ENCODE measurements around the gene BIK.

BIK gene

DNA sequence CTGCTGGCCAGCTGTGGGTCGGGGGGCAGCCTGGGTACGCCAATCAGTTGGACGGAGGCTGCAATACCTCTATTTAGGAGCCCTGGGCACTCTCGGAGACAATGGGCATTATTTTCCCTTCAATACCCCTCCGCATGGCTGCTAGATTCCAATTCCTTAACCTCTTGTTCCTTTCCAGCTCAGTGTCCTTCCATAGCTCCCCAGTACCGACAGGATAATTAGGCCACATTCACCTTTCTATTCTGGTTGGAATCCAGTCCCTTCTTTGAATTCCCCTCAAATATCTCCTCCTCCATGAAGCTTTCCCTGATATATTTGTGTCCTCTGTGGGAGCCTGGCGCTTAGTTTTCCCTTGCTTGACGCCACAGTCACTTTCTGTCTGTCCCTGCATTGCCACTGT, 4.2 kb upstream of the BIK start:
- DNase-seq: no peak

DNA sequence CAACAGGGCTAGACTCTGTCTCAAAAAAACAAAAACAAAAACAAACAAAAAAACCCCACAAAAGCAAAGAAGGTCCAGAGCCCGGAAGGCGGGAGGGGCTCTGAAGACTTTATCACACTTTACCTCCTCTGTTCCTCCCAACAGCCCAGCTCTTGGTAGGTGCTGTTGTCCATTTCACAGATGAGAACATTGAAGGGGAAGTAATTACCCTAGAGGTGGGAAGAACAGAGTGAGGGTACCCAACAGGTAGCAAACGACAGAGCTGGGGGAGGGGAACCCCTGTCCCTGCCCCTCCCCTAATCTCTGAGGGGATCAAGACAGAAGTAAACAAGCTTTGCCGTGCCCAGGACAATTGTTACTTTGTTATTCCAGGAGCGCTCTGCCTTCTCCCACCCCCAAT, 1.0 kb upstream of the BIK start:
- DNase-seq: no peak

DNA sequence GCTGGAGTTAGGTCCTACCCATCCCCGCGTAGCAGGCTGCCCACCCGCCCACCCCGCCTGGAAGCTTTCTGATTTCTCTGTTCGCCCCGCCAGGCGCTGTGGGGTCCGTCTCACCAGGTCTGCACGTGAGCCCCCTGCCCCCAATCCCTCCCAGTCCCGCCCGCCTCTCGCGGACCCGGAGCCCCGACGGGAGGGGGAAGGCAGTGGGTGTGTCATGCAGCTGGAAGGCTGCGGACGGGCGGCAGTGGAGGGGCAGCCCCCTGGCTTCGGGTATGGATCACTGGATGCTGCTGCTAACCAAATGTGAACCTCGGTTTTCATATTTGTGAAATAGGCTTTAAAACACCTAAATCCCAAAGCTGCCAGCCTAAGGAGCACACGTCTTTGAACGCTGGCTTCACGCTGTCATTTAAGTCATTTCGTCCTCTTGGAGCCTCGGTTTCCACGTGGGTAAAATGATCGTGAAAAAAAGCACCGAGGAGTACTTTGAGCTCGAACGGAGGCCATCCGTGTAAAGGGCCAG, 568 bp upstream of the BIK start:
- no peak for DNase-seq

DNA sequence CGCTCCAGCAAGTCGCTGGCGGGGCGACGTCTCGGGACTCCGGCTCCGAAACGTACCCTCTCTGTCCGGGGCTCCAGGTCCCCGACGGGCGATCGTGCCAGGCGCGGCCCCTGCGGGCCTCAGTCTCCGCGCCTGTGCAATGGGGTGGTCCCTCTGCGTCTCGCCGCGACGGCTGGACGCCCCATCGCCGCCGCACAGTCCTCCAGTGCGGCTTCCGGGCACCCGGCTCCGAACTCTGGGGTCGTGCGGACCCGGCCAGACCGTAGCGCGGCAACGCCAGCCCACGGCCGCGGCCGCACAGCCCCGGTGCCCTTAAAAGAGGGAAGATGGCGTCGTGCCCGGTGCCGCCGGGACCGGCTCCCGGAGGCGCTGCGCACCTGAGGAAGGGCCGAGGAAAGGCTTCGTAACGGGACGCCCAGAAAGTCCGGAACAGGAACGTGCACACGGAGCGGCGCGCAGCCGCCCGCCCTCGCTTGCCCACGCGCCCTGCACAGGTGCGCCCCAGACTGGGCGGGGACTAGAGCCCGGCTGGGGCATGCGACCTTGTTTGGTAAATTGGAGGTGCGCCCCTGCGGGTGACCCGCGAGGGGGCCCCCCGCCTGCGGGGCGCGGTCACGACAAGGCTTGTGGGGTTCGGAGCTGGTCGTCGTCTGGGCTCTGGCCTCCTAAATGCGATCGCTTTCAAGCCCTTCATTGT, 525 bp downstream of the BIK start:
- no peak for DNase-seq

DNA sequence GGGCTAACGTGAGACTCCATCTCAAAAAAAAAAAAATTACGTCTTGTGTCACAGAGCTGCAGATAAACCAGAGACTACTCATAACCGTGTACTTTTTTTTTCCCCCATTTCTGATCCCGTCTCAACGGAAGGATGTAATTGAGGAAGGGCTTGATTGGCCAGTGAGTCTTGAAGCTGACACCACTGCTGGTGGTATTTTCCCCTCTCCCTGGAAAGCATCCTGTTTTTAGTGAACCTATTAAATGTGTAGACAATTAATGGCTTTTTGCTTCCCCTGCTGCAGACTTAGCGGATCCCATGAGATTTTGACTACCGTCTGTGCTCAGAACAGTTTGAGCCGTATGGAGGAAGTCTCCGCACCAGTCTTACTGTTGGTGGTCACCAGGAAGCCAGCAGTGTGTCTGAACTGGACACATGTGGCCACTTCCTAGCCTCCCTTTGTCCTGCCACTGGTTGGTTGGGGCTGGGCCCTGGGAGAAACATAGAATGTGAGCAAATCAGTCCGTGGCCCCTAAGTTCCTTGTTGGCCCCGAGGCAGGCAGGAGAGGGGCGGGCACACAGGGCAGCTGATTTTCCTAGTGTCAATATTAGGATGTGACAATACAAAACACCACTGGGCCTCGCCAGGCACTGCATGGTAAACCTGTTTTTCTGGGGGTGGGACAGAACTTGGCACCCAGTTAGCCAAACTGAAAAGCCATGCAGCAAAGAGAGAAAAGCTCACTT, 3.1 kb downstream of the BIK start:
- no peak for DNase-seq

DNA sequence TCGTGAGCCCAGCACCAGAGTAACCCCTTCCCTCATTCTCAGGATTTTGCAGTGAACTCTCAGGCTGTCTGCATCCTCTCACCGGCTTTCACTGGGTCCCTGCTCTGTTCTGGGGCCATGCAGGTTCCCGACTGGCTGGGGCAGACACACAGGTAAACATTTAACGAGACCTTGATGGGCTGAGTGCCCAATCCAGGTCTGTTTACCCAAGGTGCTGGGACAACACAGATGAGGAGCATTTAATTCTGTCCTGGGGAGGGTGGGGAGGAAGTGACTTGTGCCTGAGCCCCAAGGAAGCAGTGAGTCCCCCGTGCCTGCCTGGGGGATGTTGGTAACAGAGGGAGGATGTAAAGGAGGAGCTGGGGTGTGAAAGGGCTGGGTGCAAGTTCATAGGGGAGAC, 4.4 kb downstream of the BIK start:
- no peak for DNase-seq

DNA sequence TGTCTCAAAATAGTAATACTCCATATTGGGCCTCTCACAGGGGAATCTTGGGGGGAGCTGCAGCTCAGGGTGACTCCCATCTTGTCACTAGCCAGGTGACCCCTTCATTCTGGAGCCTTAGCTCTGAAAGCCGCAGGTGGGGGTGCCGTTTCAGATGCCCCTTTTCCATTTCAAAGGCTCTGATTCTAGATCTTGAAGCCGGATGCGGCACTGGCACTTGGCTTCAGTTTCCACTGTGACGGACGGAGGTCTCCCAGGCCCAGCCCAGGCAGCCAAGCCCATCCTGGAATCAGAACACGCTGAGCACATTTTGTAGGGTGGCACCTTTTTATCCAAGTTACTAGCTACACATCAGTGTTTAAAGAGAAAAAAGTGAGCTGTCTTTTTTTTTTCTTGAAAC, 6.4 kb downstream of the BIK start:
- DNase-seq: no peak

DNA sequence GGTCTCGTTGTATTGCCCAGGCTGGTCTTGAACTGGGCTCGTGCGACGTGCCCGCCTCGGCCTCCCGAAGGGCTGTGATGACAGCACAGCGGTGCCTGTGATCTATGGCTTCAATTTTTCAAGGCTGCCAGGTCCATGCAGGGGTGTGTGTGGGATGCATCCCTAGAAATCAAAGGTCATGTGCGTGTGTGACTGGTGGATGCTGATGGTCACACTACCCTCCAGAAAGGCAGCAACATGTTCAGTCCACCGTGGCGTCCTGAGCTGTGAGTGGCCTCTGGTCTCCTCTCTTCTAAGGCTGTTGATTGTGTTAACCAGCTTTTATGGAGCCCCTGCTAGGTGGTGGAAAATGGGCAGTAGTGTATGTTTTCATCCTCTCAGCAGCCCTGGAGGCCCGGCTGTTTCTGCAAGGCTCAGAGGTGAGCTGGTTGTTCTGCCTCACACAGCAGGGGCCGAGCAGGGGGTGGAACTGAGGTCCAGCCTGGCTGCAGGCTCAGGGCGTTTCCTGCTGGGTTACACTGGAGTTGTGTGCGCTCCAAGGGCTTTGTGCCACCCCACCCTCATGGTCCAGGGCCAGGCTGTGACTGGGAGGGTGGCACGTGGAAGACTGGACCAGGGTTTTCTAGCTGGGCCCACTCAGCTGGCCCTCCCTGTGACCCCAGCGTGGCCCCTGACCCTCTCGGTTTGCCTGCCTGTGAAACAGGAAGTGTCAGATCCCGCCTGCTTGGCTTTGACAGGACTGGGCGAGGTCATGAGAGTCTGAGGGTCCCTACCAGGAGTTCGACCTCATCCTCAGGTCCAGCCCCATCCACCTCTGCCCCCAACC, 7.7 kb downstream of the BIK start:
- DNase-seq: no peak

DNA sequence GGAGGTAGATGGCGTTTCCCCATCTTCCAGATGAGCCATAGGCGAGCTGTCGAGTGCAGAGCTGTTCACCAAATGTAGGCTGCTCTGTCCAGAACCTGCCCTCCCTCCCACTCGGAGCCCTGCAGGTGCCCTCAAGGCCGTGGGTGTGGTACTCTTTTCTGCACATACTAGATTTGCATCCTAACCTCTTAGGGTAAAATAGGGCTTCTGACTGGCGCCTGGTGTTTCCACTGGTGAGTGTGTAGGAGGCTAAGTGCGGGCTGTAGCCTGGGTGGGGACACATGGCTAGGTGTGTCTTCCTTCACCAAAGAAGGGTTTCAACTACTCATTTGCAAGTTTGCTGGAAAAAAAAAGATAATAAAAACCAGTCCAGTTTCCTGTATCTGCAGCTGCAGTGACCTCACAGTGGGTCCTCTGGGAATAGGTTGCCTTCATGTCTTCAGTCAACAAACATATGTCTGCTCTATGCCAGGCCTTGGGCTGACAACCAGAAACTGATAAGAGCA, 8.5 kb downstream of the BIK start:
- no peak for DNase-seq

DNA sequence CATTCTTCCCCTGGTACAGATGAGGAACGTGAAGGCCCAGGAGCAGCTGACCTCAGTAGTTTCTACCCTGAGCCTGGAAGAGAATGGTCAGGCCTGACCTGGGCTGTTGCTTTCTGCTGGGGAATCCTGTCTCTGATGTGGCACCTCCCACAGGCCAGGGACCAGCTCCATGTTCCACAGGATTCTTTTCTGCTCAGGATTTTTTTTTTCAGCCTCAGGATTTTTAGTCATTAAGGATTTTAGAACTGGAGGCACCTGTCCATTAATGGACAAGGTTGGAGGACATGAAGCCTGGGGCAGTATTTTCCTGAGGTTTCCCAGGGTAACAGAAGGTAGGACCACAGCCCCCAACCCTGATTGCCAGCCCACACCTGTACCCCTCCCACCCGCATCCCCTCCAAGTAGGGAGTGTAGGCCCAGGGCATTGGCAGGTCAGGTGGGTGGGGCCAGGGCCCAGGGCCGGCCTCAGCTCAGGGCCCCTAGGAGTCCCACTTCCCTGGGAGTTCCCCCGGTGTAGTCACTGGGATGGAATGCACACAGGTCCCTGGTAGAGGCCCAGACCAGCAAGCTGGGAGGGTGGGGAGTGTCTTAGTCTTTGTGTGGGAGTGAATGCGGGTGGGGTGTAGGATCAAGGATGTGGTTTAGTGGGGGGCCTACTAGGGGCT, 16.1 kb downstream of the BIK start:
- no peak for DNase-seq

DNA sequence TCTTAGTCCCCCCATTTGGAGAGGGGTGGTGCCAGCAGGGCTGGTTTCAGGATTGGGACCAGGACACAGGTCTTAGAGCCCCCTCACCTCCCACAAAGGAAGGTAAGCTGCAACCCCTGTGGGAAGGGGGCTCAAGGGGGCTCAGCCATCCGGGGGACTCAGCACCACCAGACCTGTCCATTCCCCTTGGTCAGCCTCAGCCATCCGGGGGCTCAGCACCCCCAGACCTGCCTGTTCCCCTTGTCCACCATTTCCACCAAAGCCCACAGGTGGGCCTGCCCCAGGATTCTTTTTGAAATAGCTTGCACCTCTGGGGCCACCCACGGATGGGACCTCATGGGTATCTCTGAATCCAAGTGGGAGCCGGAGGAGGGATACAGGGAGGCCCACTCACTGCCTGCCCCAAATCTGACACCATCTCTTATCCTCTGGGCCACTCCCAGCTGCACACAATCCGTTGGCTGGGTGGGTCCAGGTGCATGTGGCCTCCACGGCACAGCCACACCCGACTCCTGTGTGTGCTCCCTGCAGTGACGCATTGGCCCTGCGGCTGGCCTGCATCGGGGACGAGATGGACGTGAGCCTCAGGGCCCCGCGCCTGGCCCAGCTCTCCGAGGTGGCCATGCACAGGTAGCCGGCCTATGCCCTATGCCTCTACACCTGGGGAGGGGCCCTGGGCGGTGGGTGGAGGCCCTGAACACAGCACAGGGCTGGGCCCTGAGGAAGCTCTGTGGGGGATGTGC, 16.8 kb downstream of the BIK start:
- DNase-seq: no peak

DNA sequence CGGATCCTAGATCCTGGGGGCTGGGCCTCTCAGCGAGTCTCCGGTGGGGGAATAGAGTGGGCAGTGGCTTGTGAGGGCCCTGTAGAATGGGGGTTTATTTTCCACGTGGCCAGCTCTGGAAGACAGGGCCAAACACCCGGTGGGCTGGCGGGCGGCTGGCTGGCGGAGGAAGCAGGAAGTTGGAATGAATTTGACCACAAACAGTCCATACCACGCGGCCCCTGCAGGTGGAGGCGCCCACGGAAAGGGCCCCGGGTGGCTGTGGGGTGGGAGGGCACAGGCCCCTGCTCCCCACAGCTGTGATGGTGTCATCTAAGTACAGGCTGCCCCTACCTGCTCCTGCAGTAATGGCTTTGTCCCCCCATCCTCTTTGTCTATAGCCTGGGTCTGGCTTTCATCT, 17.6 kb downstream of the BIK start:
- no peak for DNase-seq

DNA sequence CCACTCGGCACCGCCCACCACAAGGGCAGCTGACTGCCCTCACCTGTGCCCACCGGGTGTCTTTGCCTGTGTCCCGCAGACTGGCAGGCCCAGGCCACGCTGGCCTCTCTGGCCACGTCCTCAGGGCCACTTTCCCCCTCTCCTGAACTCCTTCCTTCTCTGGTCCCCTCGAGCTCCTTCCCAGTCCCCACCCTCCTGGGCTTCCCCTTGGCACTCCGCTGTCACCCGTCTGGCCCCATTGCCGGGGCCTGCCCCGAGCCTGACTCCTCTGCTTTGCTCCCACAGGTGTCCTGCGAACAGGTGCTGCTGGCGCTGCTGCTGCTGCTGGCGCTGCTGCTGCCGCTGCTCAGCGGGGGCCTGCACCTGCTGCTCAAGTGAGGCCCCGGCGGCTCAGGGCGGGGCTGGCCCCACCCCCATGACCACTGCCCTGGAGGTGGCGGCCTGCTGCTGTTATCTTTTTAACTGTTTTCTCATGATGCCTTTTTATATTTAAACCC, 18.4 kb downstream of the BIK start:
- DNase-seq: peak; percentile 15

DNA sequence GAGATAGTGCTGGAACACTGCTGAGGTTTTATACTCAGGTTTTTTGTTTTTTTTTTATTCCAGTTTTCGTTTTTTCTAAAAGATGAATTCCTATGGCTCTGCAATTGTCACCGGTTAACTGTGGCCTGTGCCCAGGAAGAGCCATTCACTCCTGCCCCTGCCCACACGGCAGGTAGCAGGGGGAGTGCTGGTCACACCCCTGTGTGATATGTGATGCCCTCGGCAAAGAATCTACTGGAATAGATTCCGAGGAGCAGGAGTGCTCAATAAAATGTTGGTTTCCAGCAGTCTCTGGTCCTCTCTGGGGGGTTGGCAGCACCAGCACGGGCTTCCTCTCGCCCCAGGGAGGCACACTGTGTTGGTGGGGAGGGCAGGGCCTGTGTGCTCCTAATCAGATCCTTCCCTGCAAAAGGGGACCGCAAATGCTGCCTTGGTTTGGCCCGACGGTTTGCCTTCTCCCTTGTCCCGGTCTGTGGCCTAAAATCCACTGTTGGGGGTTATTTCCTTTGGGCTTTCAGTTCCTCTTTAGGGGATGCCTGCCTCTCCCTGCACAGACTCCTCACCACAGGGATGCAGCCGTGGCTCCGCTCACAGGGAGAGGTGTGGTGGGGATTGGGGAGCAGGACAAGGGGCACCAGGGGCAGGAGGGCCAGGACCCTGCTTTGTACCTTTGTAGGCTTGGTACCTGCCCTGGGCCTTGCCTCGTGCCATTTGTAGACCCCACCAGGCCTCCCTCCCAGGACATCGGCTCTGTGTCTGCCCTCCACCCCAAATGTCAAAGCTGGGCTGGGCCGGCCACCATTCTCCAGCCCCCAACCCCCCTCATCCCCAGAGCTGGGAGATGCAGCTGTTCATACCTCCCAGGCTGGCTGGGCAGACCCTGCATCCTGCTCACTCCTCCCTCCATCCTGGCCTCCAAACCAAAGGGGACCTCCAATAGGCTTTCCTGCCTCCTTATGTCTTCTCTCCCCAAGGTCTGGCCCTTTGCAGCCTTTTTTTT, 19.2 kb downstream of the BIK start:
- DNase-seq: no peak

DNA sequence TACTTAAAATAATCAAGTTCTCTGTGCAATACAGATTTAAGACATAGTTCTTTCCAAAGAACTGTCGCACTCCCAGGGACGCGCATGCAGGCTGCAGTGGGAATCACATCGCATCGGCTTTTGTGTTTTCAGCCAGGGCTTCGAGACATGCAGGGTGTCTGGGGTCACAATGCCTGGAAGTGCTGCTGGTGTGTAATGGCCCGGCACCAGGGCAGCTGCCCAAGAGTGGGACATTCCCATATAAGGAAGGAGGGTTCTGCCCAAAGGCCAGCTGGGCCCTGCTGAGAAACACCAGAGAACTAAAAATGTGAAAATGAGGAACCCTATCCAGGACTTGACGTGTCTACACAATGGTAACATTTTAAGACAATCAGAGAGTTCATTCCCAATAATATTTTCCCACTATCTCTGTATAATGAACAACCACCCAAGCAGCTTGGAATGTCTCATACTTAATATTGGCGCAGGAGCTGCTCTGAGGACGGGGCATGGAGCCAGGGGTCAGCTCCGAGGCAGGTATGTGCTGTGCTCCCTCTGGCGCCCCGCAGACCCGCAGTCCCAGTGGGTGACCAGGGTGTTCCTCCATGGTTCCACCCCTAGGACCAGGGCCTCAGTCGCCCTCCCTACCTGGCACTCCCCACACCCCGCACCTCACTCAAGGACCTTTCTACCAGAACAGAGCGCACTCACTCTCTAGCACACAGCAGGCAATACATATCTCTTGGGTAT, 21.4 kb downstream of the BIK start:
- no peak for DNase-seq

DNA sequence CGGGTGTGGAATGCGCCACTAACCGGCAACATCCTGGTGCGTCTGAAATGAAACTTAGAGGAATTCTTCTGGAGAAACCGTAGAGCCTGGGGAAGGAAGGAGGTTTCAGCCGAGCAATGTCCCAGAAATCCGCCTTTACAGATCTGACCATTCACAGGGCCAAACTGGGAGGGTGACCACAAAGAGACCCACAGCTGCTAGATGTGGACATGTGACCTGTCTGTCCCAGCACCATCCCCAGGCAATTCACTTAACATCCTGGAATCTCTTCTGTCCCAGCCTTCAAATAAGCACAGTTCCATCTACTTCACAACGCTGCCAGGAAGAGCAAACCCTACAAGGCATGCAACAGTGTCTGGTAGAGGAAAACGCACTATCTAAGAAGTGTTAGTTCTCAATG, 22.9 kb downstream of the BIK start:
- no peak for DNase-seq

DNA sequence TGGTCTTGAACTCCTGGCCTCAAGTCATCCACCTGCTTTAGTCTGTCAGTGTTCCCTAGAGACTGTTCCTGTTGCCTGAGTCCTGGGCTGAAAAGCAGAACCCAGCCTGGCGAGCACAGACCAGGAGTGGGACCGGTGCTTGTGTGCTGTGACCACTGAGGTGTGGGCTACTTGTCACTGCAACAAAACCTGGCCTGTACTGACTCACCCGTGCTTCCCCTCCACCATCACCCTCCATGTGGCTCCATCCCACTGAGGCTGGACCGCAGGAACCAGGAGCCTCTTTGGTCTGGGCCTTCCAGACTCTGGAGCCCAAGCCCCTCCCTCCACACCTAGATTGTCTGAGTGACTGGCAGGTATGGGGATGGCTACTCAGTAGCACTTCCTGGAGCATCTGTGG, 24.0 kb downstream of the BIK start:
- DNase-seq: no peak

DNA sequence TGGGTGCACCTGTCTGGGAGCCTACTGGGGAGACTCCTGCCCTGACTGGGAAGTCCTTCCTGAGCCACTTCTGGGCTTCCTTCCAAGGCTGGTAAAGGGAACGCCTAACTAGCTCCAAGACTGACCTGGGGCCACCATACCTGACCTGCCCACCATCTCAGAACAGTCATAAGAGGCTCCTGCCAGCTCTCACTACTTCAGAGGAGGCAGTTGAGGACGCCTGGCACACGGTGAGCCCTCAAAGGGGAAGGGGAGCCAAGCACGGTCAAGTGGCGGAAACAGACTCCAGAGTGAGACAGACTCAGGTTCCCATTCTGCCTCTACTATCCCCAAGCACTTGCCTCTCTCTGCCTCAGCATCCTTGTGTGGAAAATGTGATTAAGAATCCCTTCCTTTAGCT, 25.0 kb downstream of the BIK start:
- no peak for DNase-seq

DNA sequence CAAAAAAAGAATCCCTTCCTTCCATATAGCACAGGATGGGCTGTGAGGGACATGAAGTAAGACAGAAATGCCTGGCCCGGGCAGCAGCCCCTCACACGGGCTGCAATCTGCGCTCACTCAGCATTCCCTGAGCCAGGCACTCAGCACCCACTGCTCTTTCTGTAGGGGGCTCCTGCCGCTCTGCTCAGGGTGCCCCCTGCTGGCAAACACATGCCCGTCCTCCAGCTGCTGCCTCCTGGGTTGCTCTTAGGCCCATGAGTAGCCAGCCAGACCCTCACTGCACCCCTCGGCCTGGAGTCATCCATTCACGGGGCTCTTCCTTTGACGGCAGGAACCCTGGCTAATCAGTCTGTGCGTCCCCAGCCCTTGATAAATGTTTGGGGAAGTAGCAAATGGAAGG, 25.7 kb downstream of the BIK start:
- no peak for DNase-seq

DNA sequence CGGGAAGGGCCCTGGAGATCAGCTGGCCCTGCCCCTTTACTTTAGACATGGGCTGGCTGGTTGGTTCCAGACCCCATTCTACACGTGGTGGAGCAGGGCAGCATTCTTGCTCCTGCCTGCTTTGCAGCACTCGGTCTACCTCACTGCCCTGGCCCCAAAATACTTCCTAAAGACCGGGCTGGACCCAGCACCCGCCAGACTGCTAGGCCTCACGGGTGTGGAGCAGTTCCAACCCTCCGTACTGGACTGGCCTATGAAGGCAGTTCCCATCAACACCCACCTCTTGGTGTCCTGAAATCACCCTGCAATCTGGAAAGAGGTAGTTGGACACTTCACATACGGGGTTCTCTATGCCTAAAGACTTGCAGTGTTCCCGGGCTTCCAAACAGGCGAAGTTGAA, 26.3 kb downstream of the BIK start:
- DNase-seq: no peak
